T47D (cell line): Measurements from ENCODE around the gene THEMIS.

Experiments used
- DNase-seq, 2 experiments: peaks; one replicate each; pipeline versions ENCODE4 v3.0.0 to v3.0.0-alpha.2; 2011 to 2012; ENCODE audit warnings: low read depth in 1 of 2, low spot score in 1 of 2
- JUND ChIP-seq: IDR thresholded peaks from 2 replicates; pipeline ENCODE4 v1.6.1; 2012; ENCODE audit warnings: low read depth
- in situ Hi-C: cut with HindIII; loops from 2 replicates; pipeline ENCODE4 v1.10.0; 2016; ENCODE audit warnings: low sequenced_read_pairs, low pct_unique_long_range_greater_than_20kb

THEMIS gene

GRCh38 chr6:127834136-127834535 is 66.7 kb downstream of the THEMIS start:
- TF ChIP-seq JUND, result no peak
- in situ Hi-C loops, result no loop called here
- no peak for DNase-seq

GRCh38 chr6:127833336-127833735 is 67.5 kb downstream of the THEMIS start:
- DNase-seq, result no peak
- in situ Hi-C loops, result no loop called here
- TF ChIP-seq JUND, result no peak

- TF ChIP-seq JUND, result no peak
- in situ Hi-C loops, result no loop called here
- DNase-seq, result no peak
Measured at GRCh38 chr6:127832381-127832780, 68.5 kb downstream of the THEMIS start.

GRCh38 chr6:127824061-127824460 is 76.8 kb downstream of the THEMIS start:
- no peak for DNase-seq
- TF ChIP-seq JUND, result no peak
- in situ Hi-C loops, result no loop called here

- in situ Hi-C loops, result no loop called here
- TF ChIP-seq JUND, result no peak
Measured at GRCh38 chr6:127821431-127821830, 79.4 kb downstream of the THEMIS start.

GRCh38 chr6:127818149-127818548 is 82.7 kb downstream of the THEMIS start:
- TF ChIP-seq JUND, result no peak
- in situ Hi-C loops, result no loop called here
- DNase-seq, result no peak

More at GRCh38 chr6:127821431-127821830, 79.4 kb downstream of the THEMIS start:
- no peak for DNase-seq

- DNase-seq, result no peak
- no peak for TF ChIP-seq JUND
- in situ Hi-C loops, result no loop called here
Measured at GRCh38 chr6:127816643-127817042, 84.2 kb downstream of the THEMIS start.

GRCh38 chr6:127813699-127814027 is 87.2 kb downstream of the THEMIS start:
- DNase-seq, result no peak
- no peak for TF ChIP-seq JUND
- in situ Hi-C loops, result no loop called here

GRCh38 chr6:127812985-127813698 is 87.7 kb downstream of the THEMIS start:
- no peak for TF ChIP-seq JUND
- in situ Hi-C loops, result no loop called here
- no peak for DNase-seq

GRCh38 chr6:127811900-127812570 is 88.8 kb downstream of the THEMIS start:
- TF ChIP-seq JUND, result no peak
- no peak for DNase-seq
- in situ Hi-C loops, result no loop called here

- no peak for DNase-seq
- TF ChIP-seq JUND, result no peak
- in situ Hi-C loops, result no loop called here
Measured at GRCh38 chr6:127807806-127808517, 92.9 kb downstream of the THEMIS start.

- no peak for TF ChIP-seq JUND
- in situ Hi-C loops, result no loop called here
- DNase-seq, result no peak
Measured at GRCh38 chr6:127796713-127797112, 104.1 kb downstream of the THEMIS start.

GRCh38 chr6:127794405-127794804 is 106.5 kb downstream of the THEMIS start:
- no peak for DNase-seq
- no peak for TF ChIP-seq JUND
- in situ Hi-C loops, result no loop called here
